ENCODE data around the gene POLR2B. TPM values are rescaled to one million over a fixed set of nuclear protein-coding genes. Genes with fewer than 3 reads are reported as not detected.

The POLR2B gene
- total RNA-seq, 1 donor from 2014 or later, result 68.3 TPM

DNA sequence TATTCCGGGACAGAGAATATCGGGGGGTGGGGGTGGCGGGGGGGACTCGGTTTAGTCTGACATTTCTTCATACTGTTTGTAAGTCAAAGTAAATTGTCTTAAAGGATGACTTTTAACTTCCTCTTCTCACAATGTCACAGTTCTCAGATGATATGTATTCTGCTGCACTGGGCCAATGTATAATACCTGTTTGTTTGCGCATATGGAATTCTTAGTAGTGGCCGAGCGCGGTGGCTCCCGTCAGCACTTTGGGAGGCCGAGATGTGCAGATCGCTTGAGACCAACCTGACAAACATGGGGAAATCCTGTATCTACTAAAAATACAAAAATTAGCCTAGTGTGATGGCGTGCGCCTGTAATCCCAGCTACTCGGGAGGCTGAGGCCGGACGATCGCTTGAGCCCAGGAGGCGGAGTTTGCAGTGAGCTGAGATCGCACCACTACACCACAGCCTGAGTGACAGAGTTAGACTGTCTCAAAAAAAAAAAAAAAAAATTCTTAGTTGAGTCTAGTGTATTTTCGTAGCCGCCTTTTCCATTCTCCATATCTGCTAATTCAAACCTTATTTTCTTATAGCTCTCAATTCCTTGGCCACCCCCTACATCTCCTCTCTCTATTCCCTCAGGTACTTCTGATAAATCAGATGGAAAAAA, 851 bp downstream of the POLR2B start:
- no peak for DNase-seq
- no peak for ATAC-seq
- intact Hi-C loops (cut with micrococcal nuclease), result no loop called here

- intact Hi-C loops (cut with micrococcal nuclease), result no loop called here
- DNase-seq, result no peak
- no peak for ATAC-seq
Measured at GRCh38 chr4:56981795-56982201, 3.1 kb downstream of the POLR2B start.

GRCh38 chr4:56986192-56986591, 7.5 kb downstream of the POLR2B start:
- ATAC-seq, result no peak
- intact Hi-C loops (cut with micrococcal nuclease), result no loop called here
- no peak for DNase-seq

DNA sequence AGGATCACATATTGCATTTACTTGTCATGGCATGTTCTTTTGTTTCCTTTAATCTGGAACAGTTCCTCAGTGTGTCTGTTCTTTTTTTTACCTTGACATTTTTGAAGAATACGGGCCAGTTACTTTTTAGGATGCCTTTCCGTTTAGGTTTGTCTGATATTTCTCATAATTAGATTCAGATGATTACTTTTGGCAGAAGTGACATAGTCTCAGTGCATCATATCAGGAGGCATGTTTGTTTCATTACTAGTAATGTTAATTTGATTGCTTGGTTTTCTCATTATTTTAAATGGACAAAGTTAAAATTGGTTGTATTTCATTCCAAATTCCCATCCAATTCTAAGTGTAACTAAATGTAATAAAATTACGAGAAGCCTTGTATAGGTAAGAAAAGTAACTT, 8.3 kb downstream of the POLR2B start:
- ATAC-seq, result no peak
- intact Hi-C loops (cut with micrococcal nuclease), result no loop called here
- DNase-seq, result no peak

- ATAC-seq, result no peak
- intact Hi-C loops (cut with micrococcal nuclease), result no loop called here
- DNase-seq, result no peak
Measured at GRCh38 chr4:56990109-56990905, 11.6 kb downstream of the POLR2B start.

DNA sequence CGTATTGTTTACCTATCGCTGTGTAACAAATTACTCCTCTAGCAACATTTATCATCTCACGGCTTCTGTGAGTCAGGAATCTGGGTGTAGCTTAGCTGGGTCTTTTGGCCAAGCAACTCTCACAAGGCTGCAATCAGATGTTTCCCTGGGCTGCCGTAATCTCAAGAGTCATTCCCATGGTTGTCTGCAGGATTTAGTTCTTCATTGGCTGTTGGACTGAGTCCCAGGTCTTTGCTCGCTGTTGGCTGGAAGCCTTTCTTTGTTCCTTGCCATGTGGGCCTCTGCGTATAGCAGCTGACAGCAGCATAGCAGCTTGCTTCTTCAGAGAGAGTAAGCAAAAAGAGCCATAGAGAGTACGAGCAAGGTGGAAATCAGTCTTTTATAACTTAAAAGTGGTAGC, 16.8 kb downstream of the POLR2B start:
- peak; percentile 99 for ATAC-seq
- intact Hi-C loops (cut with micrococcal nuclease), result no loop called here
- peak; percentile 69 for DNase-seq

DNA sequence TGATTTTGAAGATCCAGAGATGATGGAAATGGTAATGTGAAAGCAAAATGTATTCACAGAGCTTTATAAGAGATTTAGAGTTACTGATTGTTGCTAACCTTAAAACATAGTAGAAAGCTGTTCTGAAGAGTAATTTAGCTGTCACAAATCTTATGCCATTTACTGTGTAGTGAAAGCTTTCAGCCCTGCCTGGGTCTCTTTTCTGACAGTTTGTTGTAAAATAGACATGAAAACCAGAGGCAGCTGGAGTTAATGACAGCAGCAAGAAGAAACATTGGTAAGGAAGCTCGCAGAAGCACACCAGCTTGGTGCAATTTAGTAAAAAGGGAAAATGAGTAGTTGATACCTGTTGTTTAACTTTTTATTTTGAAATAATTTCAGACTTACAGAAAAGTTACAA, 21.1 kb downstream of the POLR2B start:
- intact Hi-C loops (cut with micrococcal nuclease), result no loop called here
- DNase-seq (no peak), ATAC-seq (no peak)

DNA sequence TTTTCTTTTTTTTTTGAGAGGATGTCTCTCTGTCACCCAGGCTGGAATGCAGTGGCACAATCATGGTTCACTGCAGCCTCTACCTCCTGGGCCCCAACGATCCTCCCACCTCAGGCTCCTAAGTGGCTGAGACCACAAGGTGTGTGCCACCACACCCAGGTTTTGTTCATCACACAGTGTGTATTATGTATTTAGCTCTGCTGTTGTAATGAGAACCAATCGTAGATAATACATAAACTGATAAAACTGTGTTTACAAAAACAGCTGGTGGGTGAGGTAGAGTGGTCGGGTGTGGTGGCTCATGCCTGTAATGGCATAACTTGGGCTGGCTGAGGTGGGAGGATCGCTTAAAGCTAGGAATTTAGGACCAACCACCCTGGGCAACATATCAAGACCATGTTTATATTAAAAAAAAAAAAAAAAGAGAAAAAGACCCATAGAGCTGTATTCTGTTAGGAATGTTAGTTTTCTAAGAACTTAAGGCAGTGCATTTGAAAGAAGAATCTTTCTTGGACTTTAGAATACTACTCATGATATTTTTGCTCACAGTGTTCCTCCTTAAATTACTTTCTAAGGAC, 34.9 kb downstream of the POLR2B start:
- no peak for ATAC-seq
- DNase-seq, result no peak
- intact Hi-C loops (cut with micrococcal nuclease), result no loop called here

DNA sequence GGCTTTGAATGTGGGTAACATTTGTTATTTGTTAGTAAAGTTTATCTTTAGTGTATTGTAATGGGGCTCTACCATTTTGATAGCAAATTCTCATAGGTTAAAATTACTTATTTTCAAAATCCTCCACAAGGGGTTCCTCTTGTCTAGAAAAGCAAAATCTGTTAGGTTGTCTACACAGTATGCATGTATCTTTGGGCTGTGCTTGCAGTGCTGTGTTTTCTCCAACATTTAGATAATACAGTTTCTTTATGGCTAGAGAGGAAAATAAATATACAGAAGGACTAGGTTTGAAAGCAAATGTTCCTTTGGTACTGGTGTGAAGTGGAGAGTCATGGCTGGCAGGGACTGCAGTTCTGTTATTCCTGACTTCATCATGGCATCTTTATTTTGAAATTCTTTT, 40.3 kb downstream of the POLR2B start:
- DNase-seq (no peak), ATAC-seq (peak; percentile 34)
- intact Hi-C loops (cut with micrococcal nuclease), result no loop called here

DNA sequence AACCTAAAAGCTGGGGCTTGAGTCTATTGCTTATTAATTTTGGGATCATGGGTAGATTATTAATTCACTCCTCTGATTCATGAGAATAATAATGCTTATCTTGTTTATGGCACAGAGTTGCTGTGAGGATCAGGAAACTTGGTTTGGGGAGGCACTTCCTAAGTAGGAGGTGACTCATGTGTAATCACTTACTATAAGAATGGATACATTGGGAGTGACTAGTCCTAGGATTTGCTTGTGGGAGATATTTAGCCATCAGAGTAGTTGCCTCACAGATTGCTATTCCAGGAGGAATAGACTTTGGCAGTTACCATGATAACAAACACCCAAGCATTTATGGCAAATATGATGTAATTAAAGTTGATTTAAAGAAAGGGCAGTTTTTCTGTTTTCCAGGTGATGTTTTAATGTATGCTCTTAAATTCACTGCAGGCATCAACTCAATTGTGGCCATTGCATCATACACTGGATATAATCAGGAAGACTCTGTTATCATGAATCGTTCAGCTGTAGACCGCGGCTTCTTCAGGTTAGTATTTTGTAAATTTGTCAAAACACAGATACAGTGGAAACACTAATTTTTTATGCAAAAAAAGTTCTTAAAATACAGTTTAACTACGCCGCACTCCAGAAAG, 41.9 kb downstream of the POLR2B start:
- DNase-seq, result no peak
- intact Hi-C loops (cut with micrococcal nuclease), result no loop called here
- ATAC-seq, result peak; percentile 48

GRCh38 chr4:57023104-57023503, 44.4 kb downstream of the POLR2B start:
- intact Hi-C loops (cut with micrococcal nuclease), result no loop called here
- DNase-seq (no peak), ATAC-seq (no peak)

DNA sequence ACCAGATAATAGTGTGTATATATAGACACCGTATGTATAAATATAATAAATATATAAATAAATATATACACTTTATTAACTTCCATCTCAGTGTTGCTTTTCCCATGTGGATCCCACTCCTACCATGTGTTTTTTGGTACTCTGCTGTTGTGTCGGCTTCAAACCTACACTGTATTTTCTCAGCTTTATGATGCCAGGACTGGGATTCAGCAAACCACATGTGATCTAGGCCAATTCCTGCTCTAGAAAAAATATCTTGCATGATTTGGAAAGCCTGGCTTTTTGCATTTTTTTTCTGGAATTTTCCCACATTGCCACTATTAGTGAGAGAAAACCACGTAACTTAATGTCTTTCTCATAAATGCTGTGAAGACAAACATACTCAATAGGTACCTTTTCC, 55.8 kb downstream of the POLR2B start:
- intact Hi-C loops (cut with micrococcal nuclease), result no loop called here
- ATAC-seq, result no peak
- no peak for DNase-seq

GRCh38 chr4:57037982-57038604, 59.4 kb downstream of the POLR2B start:
- peak; percentile 84 for DNase-seq
- intact Hi-C loops (cut with micrococcal nuclease), result loop anchor here (5.0 kb wide), 1 partner anchor 124 kb away; no protein-coding TSS in a partner anchor
- ATAC-seq, result peak; percentile 67

DNA sequence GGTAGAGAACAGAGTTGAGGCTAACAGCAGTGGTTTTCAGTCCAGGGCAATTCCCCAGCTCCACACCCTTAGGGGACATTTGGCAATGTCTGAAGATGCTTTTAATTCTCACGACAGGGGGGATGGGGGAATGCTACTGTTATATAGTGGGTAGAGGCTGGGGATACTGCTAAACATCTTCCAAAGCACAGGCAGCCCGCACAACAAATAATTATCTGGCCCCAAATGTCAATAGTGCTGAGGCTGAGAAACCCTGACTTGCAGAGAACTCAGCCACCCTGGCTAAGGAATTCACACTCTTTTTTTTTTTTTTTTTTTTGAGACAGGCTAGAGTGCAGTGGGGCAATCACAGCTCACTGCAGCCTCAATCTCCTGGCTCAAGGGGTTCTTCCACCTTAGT, 60.6 kb downstream of the POLR2B start:
- DNase-seq, result no peak
- no peak for ATAC-seq
- intact Hi-C loops (cut with micrococcal nuclease), result loop anchor here (5.0 kb wide), 1 partner anchor 123 kb away; no protein-coding TSS in a partner anchor

DNA sequence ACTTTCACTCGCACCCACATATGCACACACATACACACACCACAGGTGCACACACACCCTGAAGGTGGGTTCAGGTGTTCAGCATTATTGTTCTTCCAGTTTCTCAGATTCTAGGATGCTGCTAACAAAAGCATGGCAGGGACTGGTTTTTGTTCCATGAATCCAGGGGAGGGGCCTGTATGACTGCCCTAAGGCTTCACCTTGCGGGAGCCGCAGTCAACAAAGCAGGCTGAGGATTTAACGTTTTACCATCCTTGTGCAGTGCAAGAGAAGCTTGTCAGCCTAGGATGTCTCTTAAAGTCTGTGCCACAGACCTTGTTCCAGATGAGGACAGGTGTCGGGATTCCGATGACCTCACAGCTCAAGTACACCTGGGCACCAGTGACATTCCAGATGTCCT, 61.8 kb downstream of the POLR2B start:
- ATAC-seq (no peak), DNase-seq (no peak)
- intact Hi-C loops (cut with micrococcal nuclease), result loop anchor here (5.0 kb wide), 1 partner anchor 67 kb away; no protein-coding TSS in a partner anchor

DNA sequence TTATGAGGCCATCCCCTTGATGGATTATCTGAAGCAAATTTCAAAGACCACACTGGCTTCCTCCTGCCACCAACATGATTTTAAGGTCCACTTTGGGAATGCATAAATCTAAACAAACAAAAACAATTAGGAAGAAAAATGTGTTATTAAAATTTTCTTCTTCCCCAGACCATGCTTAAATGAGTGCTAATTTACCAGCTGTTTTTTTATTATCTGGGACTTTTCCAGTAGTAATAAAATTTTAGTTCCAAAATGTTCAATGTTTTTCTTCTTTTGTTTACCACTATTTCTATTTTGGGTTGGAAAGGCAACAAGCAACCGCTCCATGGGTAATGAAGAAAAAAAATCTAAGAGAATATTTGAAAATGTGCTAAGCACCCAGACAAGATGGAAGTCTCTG, 62.3 kb downstream of the POLR2B start:
- intact Hi-C loops (cut with micrococcal nuclease), result loop anchor here (5.0 kb wide), 1 partner anchor 66 kb away; no protein-coding TSS in a partner anchor
- ATAC-seq (no peak), DNase-seq (no peak)

DNA sequence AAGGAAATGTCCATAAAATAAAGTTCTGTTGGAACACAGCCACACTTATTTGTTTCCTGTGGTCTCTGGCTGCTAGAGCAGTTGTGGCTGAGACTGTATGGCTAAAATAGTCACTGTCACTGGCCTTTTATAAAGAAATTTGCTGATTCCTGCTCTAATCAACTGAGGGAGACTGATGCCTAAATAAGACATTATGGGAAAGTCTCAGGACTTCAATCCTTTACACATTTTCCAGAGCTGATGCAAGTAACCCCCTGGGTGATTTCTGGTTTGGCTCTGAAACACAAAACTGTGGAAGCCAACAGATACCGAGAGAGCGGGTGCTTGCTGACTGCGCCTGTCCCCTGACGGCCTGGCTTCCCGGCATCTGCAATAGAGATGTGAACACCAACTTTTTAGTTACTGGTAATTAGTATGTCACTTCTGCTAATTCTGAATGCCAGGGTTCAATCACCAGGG, 64.0 kb downstream of the POLR2B start:
- peak; percentile 75 for ATAC-seq
- DNase-seq, result peak; percentile 62
- intact Hi-C loops (cut with micrococcal nuclease), result loop anchor here (5.0 kb wide), 1 partner anchor 65 kb away; no protein-coding TSS in a partner anchor

DNA sequence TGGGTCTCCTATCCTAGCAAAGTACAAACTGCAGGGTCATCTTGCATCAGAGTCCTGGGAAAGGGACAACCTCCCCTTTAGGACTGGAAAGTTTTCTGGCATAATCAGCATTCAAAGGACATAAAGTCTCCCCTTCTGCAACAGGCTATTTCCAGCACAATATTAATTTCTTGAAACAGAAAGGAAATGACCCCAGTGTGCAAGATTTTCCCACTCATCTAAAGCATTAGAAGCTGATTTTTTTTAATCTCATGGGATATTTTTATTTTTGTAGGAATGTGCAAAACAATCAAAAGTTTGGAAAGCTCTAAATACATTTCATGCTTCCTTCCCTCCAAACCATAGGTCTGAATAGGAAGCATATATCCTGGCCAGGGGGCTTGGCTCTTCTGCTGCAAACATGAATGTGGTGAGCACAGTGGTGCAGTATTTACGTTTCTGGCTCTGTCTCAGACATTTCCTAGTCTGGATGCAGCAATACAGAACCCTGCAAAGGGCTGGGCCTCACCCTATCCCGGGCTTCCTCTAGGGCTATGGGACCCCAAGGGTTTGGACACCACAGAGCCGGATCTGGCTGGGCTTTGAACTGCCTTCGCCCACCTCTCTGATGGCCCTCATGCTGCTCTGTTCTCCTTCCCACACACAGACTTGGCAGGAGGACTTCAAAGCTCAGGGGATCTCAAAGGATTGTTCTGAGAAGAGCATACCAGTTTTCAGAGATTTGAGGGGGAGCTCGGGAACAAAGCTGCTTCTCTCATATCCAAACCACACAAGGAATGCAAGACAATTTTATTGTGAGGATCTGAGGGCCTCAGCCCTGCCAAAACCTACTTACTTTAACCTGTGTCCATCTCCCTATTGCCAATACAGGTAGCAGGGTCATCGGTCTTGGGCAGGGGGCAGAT, 64.9 kb downstream of the POLR2B start:
- peak; percentile 35 for DNase-seq
- peak; percentile 74 for ATAC-seq
- intact Hi-C loops (cut with micrococcal nuclease), result loop anchor here (5.0 kb wide), 1 partner anchor 64 kb away; no protein-coding TSS in a partner anchor

Measured in left ventricle myocardium superior (tissue), 1 donor.